ENCODE results near the gene C5AR2.

GRCh38 chr19:47373246-47374240 is 41.6 kb downstream of the C5AR2 start:
- TF ChIP-seq CTCF (conservative IDR thresholded peaks at IDR 0.05; ENCODE audit: low read depth in 2 of 2): no peak
- TF ChIP-seq EZH2phosphoT487 (IDR thresholded peaks at IDR 0.05; ENCODE audit: unreplicated experiment): no peak
- TF ChIP-seq NANOG (IDR thresholded peaks at IDR 0.05; ENCODE audit: borderline replicate concordance): no peak
- TF ChIP-seq EZH2 (IDR thresholded peaks at IDR 0.05; ENCODE audit: low read depth, unreplicated experiment): no peak
- no peak for TF ChIP-seq JUNB (IDR thresholded peaks at IDR 0.05; ENCODE audit: unreplicated experiment)
- no peak for TF ChIP-seq POLR2AphosphoS5 (IDR thresholded peaks at IDR 0.05; ENCODE audit: low read depth)
- TF ChIP-seq CREB1 (CRISPR knock-in tag; IDR thresholded peaks at IDR 0.05; ENCODE audit: low read depth): no peak
- TF ChIP-seq REST (IDR thresholded peaks at IDR 0.05; ENCODE audit: unreplicated experiment): no peak
- TF ChIP-seq, protein P1, sequence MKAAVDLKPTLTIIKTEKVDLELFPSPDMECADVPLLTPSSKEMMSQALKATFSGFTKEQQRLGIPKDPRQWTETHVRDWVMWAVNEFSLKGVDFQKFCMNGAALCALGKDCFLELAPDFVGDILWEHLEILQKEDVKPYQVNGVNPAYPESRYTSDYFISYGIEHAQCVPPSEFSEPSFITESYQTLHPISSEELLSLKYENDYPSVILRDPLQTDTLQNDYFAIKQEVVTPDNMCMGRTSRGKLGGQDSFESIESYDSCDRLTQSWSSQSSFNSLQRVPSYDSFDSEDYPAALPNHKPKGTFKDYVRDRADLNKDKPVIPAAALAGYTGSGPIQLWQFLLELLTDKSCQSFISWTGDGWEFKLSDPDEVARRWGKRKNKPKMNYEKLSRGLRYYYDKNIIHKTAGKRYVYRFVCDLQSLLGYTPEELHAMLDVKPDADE (IDR thresholded peaks at IDR 0.05): no peak

All from GM23338 (cell line).